NOMO-1 treated with dmso at 0.1 percent for 144 hours (cell line): ENCODE data around the gene CUEDC1.
"Not testable (repeated sequence)": the region's sequence is repeated elsewhere in the genome, so short reads cannot be mapped to it uniquely, and the experiment has no call there.

ENCODE experiments used
- DNase-seq: peaks from one replicate; lab custom pipeline; 2025; ENCODE audit not compliant: unreplicated experiment; lab: John Stamatoyannopoulos, UW

CUEDC1 gene

GRCh38 chr17:57941384-57942370 lies 13.5 kb downstream of the CUEDC1 start:
- no peak for DNase-seq

GRCh38 chr17:57940653-57941329 lies 14.4 kb downstream of the CUEDC1 start:
- DNase-seq = no peak

- DNase-seq = no peak
These were observed 15.0 kb downstream of the CUEDC1 start for GRCh38 chr17:57940231-57940630.

DNA sequence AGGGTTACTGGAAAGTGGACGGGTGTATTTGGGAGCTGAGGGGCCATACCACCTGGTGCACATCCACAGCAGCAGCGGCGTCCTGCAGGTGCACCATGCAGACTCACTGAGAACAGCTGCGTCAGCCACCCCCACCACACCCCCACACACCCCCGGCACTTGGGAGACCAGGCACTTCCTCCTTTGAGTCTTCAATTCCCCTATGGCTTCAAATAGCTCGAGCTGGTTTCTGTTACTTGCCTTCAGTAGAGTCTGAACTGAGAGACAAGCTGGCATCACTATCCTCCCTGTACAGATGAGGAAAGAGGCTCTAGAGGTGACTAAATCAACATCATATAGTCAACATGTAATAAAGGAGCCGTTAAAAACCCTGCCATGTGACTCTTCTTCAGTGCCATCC lies 15.4 kb downstream of the CUEDC1 start:
- peak; percentile 73 for DNase-seq

DNA sequence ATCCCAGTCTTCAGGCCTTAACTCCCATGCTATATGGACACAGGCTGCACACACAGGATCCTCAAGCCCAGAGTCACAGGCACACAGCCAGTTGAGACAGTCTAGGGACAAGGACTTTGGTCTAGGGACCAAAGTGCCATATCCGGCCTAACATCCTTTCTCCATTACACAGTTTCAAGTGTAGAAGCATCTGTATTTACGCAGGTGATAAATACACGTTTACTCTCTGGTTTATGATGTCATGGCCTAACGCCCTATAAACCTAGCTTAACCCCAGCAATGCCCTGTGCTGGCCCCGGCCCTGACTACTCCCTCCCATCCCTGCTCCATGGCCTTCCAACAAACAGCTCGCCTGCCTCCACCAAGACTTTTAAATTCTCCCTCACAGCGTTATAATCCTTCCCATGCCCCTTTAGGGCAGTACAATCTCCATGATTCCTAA lies 17.1 kb downstream of the CUEDC1 start:
- no peak for DNase-seq

DNA sequence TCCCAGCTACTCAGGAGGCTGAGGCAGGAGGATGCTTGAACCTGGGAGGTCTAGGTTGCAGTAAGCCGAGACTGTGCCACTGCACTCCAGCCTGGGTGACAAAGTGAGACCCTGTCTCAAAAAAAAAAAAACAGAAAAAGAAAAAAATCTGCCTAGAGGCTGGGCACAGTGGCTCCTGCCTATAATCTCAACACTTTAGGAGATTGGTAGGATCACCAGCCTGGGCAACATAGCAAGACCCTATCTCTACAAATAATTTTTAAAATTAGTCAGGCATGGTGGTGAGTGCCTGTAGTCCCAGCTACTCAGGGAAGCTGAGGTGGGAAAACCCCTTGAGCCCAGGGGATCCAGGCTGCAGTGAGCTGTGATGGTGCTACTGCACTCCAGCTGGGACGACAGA lies 17.7 kb downstream of the CUEDC1 start:
- DNase-seq = no peak

- DNase-seq = no peak
These were observed 19.1 kb downstream of the CUEDC1 start for GRCh38 chr17:57935833-57936807.

- DNase-seq = no peak
These were observed 23.6 kb downstream of the CUEDC1 start for GRCh38 chr17:57931488-57932137.

DNA sequence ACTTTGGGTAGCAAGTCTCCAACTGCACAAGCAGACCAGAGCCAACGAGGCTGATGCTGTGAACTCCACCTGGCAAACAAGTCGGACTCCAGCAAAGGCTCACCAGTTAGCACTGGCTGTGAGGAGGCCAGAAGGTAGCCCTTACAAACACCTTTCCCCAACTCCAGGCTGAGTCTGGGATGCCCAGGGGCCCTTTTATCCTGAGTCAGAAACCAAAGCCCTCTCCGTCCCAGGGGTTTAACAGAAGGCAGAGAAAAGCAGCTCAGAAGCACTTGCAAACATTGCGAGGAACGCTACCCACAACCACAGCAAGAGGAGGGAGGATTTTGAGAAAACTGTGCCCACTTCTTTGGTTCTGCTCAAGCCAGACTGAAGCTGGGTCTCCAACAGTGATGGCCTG lies 25.0 kb downstream of the CUEDC1 start:
- no peak for DNase-seq

DNA sequence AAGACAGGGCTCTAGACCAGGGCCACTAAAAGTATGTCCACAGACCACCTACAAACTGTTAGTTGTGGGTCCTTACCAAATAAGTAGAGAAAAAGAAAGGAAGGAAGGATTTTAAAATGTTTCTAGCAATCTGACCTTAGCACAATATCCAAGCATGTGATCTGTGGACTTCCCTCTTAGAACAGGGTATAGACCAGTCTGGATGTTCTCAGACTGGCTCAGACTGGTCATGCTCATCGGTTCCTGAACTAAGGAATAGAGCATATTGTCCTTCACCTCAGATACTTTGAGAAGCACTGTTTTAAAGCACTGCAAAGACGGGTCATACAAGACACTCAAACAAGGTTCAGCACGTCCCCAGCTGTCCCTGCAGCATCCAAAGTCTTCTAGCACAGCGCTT lies 25.8 kb downstream of the CUEDC1 start:
- no peak for DNase-seq

- no peak for DNase-seq
These were observed 26.3 kb downstream of the CUEDC1 start for GRCh38 chr17:57928928-57929327.

DNA sequence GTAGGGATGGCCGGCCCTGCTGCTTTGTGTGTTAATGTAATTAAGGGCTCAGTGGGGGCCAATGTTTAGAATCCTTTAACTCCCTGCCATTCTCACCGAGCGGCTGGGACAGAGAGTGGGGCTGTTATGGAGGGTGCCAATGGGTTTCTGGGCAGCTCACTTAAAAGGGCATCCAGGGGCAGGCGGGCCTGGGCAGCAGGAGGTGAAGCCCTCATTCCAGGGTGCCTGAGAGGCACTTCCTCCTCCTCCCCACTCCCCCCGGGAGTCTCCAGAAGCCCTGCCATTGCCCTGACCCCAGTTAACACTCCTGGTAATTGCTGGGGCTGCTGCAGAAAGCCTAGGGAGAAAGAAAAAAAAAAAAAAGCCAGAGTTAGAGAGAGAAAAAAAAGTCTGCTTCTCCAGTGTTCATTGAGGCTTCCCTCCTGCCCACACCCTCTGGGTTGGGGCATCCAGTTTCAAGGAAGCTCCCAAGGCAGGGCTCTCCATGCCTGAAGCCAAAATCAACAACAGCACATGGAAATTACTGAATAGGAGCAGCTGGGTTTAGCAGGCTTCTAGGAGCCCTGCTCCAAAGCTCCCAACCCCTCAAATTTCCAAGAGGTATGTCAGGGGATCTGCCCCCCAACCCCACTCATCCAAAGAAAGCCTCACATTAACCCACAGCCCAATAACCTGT lies 28.0 kb downstream of the CUEDC1 start:
- no peak for DNase-seq

GRCh38 chr17:57926723-57927047 lies 28.5 kb downstream of the CUEDC1 start:
- DNase-seq = no peak

GRCh38 chr17:57925361-57925990 lies 29.7 kb downstream of the CUEDC1 start:
- no peak for DNase-seq

- no peak for DNase-seq
These were observed 30.5 kb downstream of the CUEDC1 start for GRCh38 chr17:57924677-57925076.

DNA sequence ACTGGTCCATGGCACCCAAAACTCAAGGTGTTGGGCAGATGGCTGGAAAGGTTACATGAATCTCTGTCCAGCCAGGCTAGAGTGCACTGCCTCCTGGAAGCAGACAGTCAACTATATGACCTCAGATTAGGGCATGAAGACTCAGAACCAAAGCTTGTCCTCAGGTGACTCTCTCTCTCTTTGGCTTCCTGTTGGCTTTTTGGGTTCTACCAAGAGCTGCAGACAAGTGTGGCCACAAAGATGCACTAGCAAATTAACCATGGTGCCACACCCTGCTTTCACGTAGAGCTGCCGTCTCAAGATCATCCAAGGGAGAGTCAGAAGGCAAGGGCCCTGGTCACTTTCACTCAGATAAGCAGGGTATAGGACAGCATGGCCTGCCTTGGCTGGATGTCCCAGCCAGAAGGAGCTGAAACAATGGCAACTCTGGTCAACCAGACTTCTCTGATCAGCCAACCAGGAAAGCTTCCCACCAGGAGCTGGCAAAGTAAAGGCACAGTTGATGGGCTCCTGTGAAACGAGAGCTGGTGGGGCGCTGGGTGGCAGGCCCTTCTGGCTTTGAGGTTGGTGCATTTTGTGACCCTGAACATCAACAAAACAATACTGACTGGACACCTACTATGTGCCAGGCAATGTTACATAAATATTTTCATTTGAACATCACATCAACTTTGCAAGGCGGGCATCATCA lies 31.9 kb downstream of the CUEDC1 start:
- DNase-seq = no peak

DNA sequence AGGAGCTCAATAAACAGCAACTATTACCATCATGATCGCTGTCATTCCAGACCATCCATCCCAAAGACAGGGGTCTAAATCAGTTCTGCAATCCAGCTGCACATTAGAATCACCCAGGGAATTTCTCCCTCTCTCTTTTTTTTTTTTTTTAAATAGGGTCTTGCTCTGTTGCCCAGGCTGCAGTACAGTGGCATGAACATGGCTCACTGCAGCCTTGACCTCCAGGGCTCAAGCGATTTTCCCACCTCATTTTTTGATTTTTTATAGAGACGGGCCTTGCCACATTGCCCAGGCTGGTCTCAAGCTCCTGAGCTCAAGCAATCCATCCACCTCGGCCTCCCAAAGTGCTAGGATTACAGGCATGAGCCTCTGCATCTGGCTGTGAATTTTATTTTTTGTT lies 32.5 kb downstream of the CUEDC1 start:
- DNase-seq = not testable (repeated sequence)

- DNase-seq = no peak
These were observed 34.1 kb downstream of the CUEDC1 start for GRCh38 chr17:57920916-57921703.
